CD4-positive, alpha-beta T cell (primary cell): Measurements from ENCODE around the gene VPS18. TPM values are rescaled to one million over a fixed set of nuclear protein-coding genes. Genes with fewer than 3 reads are reported as not detected.

Source experiments
- ATAC-seq: fragments of 200-7000 bp; cut with Tn5 transposase; one replicate; pipeline ENCODE4 v1.10.0; 2022; ENCODE audit warnings: mild to moderate bottlenecking; ENCODE audit not compliant: poor library complexity
- CTCF ChIA-PET: fragments of 350-600 bp; sonication (Branson Sonifier 250); formaldehyde crosslinking; loops from one replicate; lab custom pipeline; 2021; ENCODE audit warnings: antibody characterized with exemption, inconsistent platforms; lab: Charles Lee
- POLR2A ChIA-PET: fragments of 350-600 bp; sonication (Branson Sonifier 250); formaldehyde crosslinking; loops from one replicate; lab custom pipeline; 2021; ENCODE audit warnings: antibody characterized with exemption, inconsistent platforms; lab: Charles Lee
- DNase-seq, 14 experiments: peaks; one replicate each; pipeline ENCODE4 v3.0.0-alpha.2; 2013 to 2020; ENCODE audit warnings: mixed read lengths in 2 of 14
- H3K27ac ChIP-seq, 2 donors: one replicate each; pipeline versions ENCODE4 v1.5.1 to v1.7.0; 2013; ENCODE audit warnings: low read length in 2 of 2, low read depth in 1 of 2, mild to moderate bottlenecking in 1 of 2
- H3K27me3 ChIP-seq, 2 experiments: 1 replicate in 1 of 2; 2 replicates in 1 of 2; pipeline versions ENCODE4 v1.6.1 to v1.7.0; 2013; ENCODE audit warnings: low read length in 2 of 2, control low read depth in 1 of 2, mild to moderate bottlenecking in 1 of 2, moderate library complexity in 1 of 2; ENCODE audit not compliant: insufficient read depth in 2 of 2, control insufficient read depth in 1 of 2
- H3K36me3 ChIP-seq: one replicate; pipeline ENCODE4 v1.6.1; 2013; ENCODE audit warnings: low read length, control low read depth; ENCODE audit not compliant: insufficient read depth
- H3K4me1 ChIP-seq: one replicate; pipeline ENCODE4 v1.6.1; 2013; ENCODE audit warnings: low read length, control low read depth; ENCODE audit not compliant: insufficient read depth
- H3K4me3 ChIP-seq: one replicate; pipeline ENCODE4 v1.5.1; 2013; ENCODE audit warnings: mild to moderate bottlenecking, low read length, moderate library complexity
- H3K9me3 ChIP-seq, 2 experiments: 1 replicate in 1 of 2; 2 replicates in 1 of 2; pipeline versions ENCODE4 v1.6.1 to v1.7.0; 2013; ENCODE audit warnings: low read length in 2 of 2, mild to moderate bottlenecking in 2 of 2, control low read depth in 1 of 2, moderate library complexity in 1 of 2; ENCODE audit not compliant: control insufficient read depth in 1 of 2, insufficient read depth in 1 of 2
- H3K27ac Mint-ChIP-seq: one replicate; pipeline ENCODE4 v1.8.0; 2020; ENCODE audit warnings: mixed read lengths
- H3K27me3 Mint-ChIP-seq: one replicate; pipeline ENCODE4 v1.8.0; 2021; ENCODE audit warnings: mixed read lengths
- H3K36me3 Mint-ChIP-seq: one replicate; pipeline ENCODE4 v1.8.0; 2021; ENCODE audit warnings: low read depth, mixed read lengths
- H3K4me1 Mint-ChIP-seq: one replicate; pipeline ENCODE4 v1.8.0; 2021; ENCODE audit warnings: low read depth, mixed read lengths
- H3K4me3 Mint-ChIP-seq: one replicate; pipeline ENCODE4 v1.8.0; 2020; ENCODE audit warnings: mild to moderate bottlenecking, mixed read lengths
- H3K9me3 Mint-ChIP-seq: one replicate; pipeline ENCODE4 v1.8.0; 2020; ENCODE audit warnings: mixed read lengths
- CTCF ChIP-seq: fragments of 200-600 bp; IDR thresholded peaks from one replicate; pipeline ENCODE4 v1.8.0; 2022; ENCODE audit warnings: antibody characterized with exemption, mild to moderate bottlenecking
- intact Hi-C, 2 experiments: fragments of 100-400 bp; cut with DNase I in 1 of 2; cut with micrococcal nuclease in 1 of 2; formaldehyde crosslinking; loops; one replicate each; pipeline versions ENCODE4 v1.15.1 to v1.9.0; 2023 to 2025; cut with DNase I, micrococcal nuclease
- total RNA-seq, 174 experiments: library from RNA in 2 of 174; stranded (reverse) in 2 of 174; gene quantifications; one replicate each; pipeline ENCODE4 v1.2.3 and lab custom pipeline; 2021 to 2026

VPS18 gene
- total RNA-seq, 2 experiments from 2014 or later = 20.8 to 21.7 TPM

- Mint-ChIP-seq H3K4me1 (peaks cover 19% of the 10 kb centered on the region), H3K9me3 (no peaks in the 10 kb centered on the region), H3K36me3 (no peaks in the 10 kb centered on the region), H3K27me3 (peaks cover 33% of the 10 kb centered on the region), H3K27ac (no peak overlapping the region), H3K4me3 (no peak overlapping the region)
- ATAC-seq (no peak), DNase-seq (no peak)
- Histone ChIP-seq H3K27me3 (peaks cover 22 to 28% of the 10 kb centered on the region in 2 experiments), H3K36me3 (no peaks in the 10 kb centered on the region), H3K9me3 (peaks cover 0 to 12% of the 10 kb centered on the region in 2 experiments), H3K4me1 (peaks cover 23% of the 10 kb centered on the region), H3K4me3 (no peak overlapping the region), H3K27ac (no peak overlapping the region)
- intact Hi-C loops = no loop called here
- CTCF ChIA-PET = no interaction called here
- TF ChIP-seq CTCF = no peak
- POLR2A ChIA-PET = no interaction called here
Measured at GRCh38 chr15:40922608-40923005, 28.4 kb downstream of the VPS18 start.

GRCh38 chr15:40923551-40923950, 29.3 kb downstream of the VPS18 start:
- H3K27ac ChIP-seq = no peak overlapping the region
- H3K9me3 Mint-ChIP-seq = no peaks in the 10 kb centered on the region
- ChIA-PET POLR2A (no interaction called here), CTCF (interaction anchor here (1.0 kb wide), 1 partner anchor 19 kb away, joined by 3 read pairs; no protein-coding TSS in a partner anchor)
- intact Hi-C loops = no loop called here
- no peak overlapping the region for H3K4me3 Mint-ChIP-seq
- peaks cover 39% of the 10 kb centered on the region for H3K27me3 Mint-ChIP-seq
- H3K9me3 ChIP-seq = peaks cover 0 to 14% of the 10 kb centered on the region in 2 experiments
- no peaks in the 10 kb centered on the region for H3K36me3 ChIP-seq
- no peak overlapping the region for H3K27ac Mint-ChIP-seq
- peaks cover 21% of the 10 kb centered on the region for H3K4me1 Mint-ChIP-seq
- peaks cover 30 to 37% of the 10 kb centered on the region in 2 experiments for H3K27me3 ChIP-seq
- ATAC-seq (no peak), DNase-seq (no peak)
- no peak for TF ChIP-seq CTCF
- H3K4me1 ChIP-seq = peaks cover 33% of the 10 kb centered on the region
- H3K4me3 ChIP-seq = no peak overlapping the region
- H3K36me3 Mint-ChIP-seq = no peaks in the 10 kb centered on the region

GRCh38 chr15:40925495-40925862, 31.2 kb downstream of the VPS18 start:
- Histone ChIP-seq H3K27me3 (peaks cover 49 to 54% of the 10 kb centered on the region in 2 experiments), H3K27ac (no peak overlapping the region), H3K4me1 (peaks cover 52% of the 10 kb centered on the region), H3K9me3 (peaks cover 0 to 29% of the 10 kb centered on the region in 2 experiments), H3K4me3 (no peak overlapping the region), H3K36me3 (no peaks in the 10 kb centered on the region)
- intact Hi-C loops = no loop called here
- peaks cover 57% of the 10 kb centered on the region for H3K27me3 Mint-ChIP-seq
- peaks cover 39% of the 10 kb centered on the region for H3K4me1 Mint-ChIP-seq
- no peak overlapping the region for H3K27ac Mint-ChIP-seq
- ATAC-seq (no peak), DNase-seq (no peak)
- POLR2A ChIA-PET = interaction anchor here (1.3 kb wide), 1 partner anchor 16 kb away, joined by 3 read pairs; no protein-coding TSS in a partner anchor
- H3K36me3 Mint-ChIP-seq = no peaks in the 10 kb centered on the region
- CTCF ChIA-PET = interaction anchor here (1.3 to 2.0 kb wide), 3 partner anchors 16 to 31 kb away, joined by 4 to 7 read pairs (median 5); partner anchors contain the start of gene VPS18
- peak overlapping the region; percentile 72 for H3K4me3 Mint-ChIP-seq
- H3K9me3 Mint-ChIP-seq = no peaks in the 10 kb centered on the region
- no peak for TF ChIP-seq CTCF
